OCI-LY3 (cell line): ENCODE results near the gene ARHGAP6.
"Not testable (repeated sequence)": the region's sequence is repeated elsewhere in the genome, so short reads cannot be mapped to it uniquely, and the experiment has no call there.

Source experiments
- EZH2phosphoT487 ChIP-seq: fragments of 200-600 bp; shearing (Covaris generic); IDR thresholded peaks from 2 replicates; pipeline ENCODE4 v1.6.1; 2018; ENCODE audit warnings: antibody characterized with exemption, mixed run types, low read depth
- TF ChIP-seq, protein P1 (sequence below): fragments of 200-600, 300-600 bp; sonication (generic); IDR thresholded peaks from 2 replicates; pipeline ENCODE4 v1.5.1; 2014; ENCODE audit warnings: antibody characterized with exemption, low read length, low read depth

DNA sequence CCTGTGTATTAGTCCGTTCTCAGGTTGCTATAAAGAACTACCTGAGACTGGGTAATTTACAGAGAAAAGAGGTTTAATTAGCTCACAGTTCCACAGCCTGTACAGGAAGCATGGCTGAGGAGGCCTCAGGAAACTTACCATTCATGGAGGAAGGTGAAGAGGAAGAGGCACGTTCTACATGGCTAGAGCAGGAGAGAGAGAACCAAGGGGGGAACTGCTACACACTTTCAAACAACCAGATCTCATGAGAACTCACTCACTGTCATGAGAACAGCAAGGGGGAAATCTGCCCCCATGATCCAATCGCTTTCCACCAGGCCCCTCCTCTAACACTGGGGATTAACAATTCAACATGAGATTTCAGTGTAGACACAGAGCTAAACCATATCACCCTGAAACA lies 51.5 kb downstream of the ARHGAP6 start:
- TF ChIP-seq, protein P1, sequence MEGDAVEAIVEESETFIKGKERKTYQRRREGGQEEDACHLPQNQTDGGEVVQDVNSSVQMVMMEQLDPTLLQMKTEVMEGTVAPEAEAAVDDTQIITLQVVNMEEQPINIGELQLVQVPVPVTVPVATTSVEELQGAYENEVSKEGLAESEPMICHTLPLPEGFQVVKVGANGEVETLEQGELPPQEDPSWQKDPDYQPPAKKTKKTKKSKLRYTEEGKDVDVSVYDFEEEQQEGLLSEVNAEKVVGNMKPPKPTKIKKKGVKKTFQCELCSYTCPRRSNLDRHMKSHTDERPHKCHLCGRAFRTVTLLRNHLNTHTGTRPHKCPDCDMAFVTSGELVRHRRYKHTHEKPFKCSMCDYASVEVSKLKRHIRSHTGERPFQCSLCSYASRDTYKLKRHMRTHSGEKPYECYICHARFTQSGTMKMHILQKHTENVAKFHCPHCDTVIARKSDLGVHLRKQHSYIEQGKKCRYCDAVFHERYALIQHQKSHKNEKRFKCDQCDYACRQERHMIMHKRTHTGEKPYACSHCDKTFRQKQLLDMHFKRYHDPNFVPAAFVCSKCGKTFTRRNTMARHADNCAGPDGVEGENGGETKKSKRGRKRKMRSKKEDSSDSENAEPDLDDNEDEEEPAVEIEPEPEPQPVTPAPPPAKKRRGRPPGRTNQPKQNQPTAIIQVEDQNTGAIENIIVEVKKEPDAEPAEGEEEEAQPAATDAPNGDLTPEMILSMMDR = not testable (repeated sequence)
- TF ChIP-seq EZH2phosphoT487 = not testable (repeated sequence)
